Cardiac muscle cell (in vitro differentiated cells and primary cell): ENCODE measurements around the gene POMGNT1. TPM values are rescaled to one million over a fixed set of nuclear protein-coding genes. Genes with fewer than 3 reads are reported as not detected.

Experiments
- DNase-seq, 2 donors: peaks; one replicate each; pipeline versions ENCODE4 v3.0.0 to v3.0.0-alpha.2; 2010 to 2017; ENCODE audit warnings: low read depth in 1 of 2, low spot score in 1 of 2
- H3K27ac ChIP-seq: fragments of 200-600 bp; sonication (generic); 2 replicates; pipeline ENCODE4 v1.5.1; 2016
- H3K27me3 ChIP-seq: fragments of 200-600 bp; sonication (generic); 2 replicates; pipeline ENCODE4 v1.6.0; 2016; ENCODE audit warnings: control low read depth
- H3K36me3 ChIP-seq: fragments of 200-600 bp; sonication (generic); 2 replicates; pipeline ENCODE4 v1.5.1; 2016; ENCODE audit warnings: control low read depth
- H3K4me1 ChIP-seq: fragments of 200-600 bp; sonication (generic); 2 replicates; pipeline ENCODE4 v1.8.1; 2017; ENCODE audit warnings: low read depth, mild to moderate bottlenecking, mixed run types
- H3K4me3 ChIP-seq: fragments of 200-600 bp; sonication (generic); 2 replicates; pipeline ENCODE4 v1.5.1; 2016; ENCODE audit warnings: mild to moderate bottlenecking
- H3K9me3 ChIP-seq: fragments of 200-600 bp; sonication (generic); 2 replicates; pipeline ENCODE4 v1.5.1; 2017; ENCODE audit warnings: low read depth, mild to moderate bottlenecking, control low read depth
- polyA plus RNA-seq: library from polyadenylated mRNA; unstranded; fragments of >200 nt; fragmentation: Nextera tagmentation; extraction: Ambion mirVana; gene quantifications from 2 replicates; pipeline ENCODE4 v1.2.1, GENCODE V29; 2016
- total RNA-seq: library from RNA; depleted of rRNA; stranded (reverse); fragments of >200 nt; gene quantifications from 2 replicates; pipeline ENCODE4 v1.2.3, GENCODE V29; 2016
- TF ChIP-seq, protein P1 (sequence below): IDR thresholded peaks from 2 replicates; pipeline ENCODE4 v1.5.1; 2012; ENCODE audit warnings: low read depth, mild to moderate bottlenecking, low read length

POMGNT1 gene
- total and polyA plus RNA-seq, 2 experiments from 2014 or later, result 125 to 128 TPM

DNA sequence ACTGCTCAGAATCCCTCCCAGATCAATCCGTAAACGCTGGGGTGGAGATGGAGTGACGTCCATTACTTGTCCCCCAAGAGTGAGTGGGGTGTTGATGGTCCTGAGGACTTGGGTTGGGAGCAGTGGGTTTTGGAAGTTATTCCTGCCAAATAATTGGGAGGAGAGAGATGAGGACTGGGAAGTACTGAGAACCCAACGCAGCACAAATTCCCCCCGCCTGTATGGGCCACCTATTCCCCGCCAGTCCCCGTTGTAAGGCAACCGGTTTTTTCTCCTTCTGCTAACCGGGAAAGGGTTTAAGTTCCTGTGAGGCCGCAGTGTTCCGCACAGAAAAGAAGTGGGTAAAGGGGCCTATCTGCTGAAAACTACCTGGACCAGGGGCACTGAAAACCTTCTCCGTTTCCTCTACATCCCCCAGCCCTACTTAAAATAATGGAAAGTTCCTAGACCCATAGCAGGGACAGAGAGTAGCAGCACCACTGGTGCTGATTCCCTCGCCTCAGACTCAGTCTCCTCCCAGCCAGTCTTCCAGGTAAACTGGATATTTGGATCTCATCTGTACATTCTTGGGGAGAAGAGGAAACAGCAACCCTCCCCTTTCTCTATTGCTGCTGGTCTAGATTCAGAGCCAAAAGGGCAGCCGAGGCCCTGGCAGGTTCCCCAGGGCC lies 5.6 kb upstream of the POMGNT1 start:
- no peaks in the 10 kb centered on the region for H3K36me3 ChIP-seq
- no peaks in the 10 kb centered on the region for H3K27me3 ChIP-seq
- H3K27ac ChIP-seq, result no peak overlapping the region
- no peaks in the 10 kb centered on the region for H3K9me3 ChIP-seq
- peak in 1 of 2 donors; percentile 33 for DNase-seq
- H3K4me3 ChIP-seq, result peak overlapping the region; percentile 87
- TF ChIP-seq, protein P1, sequence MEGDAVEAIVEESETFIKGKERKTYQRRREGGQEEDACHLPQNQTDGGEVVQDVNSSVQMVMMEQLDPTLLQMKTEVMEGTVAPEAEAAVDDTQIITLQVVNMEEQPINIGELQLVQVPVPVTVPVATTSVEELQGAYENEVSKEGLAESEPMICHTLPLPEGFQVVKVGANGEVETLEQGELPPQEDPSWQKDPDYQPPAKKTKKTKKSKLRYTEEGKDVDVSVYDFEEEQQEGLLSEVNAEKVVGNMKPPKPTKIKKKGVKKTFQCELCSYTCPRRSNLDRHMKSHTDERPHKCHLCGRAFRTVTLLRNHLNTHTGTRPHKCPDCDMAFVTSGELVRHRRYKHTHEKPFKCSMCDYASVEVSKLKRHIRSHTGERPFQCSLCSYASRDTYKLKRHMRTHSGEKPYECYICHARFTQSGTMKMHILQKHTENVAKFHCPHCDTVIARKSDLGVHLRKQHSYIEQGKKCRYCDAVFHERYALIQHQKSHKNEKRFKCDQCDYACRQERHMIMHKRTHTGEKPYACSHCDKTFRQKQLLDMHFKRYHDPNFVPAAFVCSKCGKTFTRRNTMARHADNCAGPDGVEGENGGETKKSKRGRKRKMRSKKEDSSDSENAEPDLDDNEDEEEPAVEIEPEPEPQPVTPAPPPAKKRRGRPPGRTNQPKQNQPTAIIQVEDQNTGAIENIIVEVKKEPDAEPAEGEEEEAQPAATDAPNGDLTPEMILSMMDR, result no peak
- H3K4me1 ChIP-seq, result peaks cover 8% of the 10 kb centered on the region

DNA sequence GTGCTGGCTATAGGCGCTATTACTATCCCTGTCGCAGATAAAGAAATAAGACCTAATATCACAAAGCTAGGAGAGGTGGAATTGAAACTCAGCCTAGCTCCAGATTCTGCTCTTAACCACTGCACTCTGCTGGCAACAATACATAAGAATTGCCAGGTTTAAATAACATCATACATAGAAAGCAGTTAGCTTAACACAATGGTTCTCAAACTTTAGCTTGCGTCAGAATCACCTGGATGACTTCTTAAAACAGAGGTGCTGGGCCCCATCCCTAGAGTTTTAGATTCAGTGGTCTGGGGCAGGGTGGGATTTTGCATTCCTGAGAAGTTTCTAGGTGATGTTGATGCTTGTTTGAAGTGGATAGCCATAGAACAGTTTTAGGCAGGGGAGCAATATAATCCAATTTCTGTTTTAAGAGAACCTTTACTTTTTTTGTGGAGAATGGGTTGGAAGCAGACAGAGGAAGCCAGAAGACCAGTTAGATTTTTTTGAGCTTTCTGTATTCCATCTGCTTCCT lies 1.1 kb upstream of the POMGNT1 start:
- Histone ChIP-seq H3K27me3 (no peaks in the 10 kb centered on the region), H3K4me1 (peaks cover 6% of the 10 kb centered on the region), H3K9me3 (no peaks in the 10 kb centered on the region), H3K36me3 (peaks cover 3% of the 10 kb centered on the region), H3K27ac (peak overlapping the region; percentile 88), H3K4me3 (no peak overlapping the region)
- TF ChIP-seq, protein P1, result no peak
- DNase-seq, result no peak

DNA sequence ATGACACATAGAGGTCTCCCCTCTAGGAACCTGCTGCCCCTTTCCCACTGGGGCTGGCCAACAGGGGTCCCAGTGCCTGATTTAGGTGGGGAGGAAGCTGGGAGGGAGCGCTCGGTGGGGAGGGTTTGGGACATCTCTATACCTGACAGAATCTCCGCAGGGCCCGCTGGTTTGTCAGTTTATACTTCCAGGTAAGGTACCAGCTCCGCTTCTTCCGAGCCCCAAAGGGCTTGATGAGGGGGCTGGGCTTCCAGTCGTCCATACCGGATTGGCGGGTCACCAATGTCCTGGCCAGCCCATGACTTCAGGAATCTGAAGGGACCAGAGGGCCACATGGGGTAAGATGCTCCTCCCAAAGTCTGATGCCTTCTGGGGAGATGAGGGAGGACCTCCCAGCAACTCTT lies 672 bp downstream of the POMGNT1 start:
- TF ChIP-seq, protein P1, result no peak
- no peak for DNase-seq
- H3K4me3 ChIP-seq, result peak overlapping the region; percentile 89
- peaks cover 3% of the 10 kb centered on the region for H3K4me1 ChIP-seq
- no peak overlapping the region for H3K27ac ChIP-seq
- H3K27me3 ChIP-seq, result no peaks in the 10 kb centered on the region
- no peaks in the 10 kb centered on the region for H3K9me3 ChIP-seq
- peaks cover 13% of the 10 kb centered on the region for H3K36me3 ChIP-seq

DNA sequence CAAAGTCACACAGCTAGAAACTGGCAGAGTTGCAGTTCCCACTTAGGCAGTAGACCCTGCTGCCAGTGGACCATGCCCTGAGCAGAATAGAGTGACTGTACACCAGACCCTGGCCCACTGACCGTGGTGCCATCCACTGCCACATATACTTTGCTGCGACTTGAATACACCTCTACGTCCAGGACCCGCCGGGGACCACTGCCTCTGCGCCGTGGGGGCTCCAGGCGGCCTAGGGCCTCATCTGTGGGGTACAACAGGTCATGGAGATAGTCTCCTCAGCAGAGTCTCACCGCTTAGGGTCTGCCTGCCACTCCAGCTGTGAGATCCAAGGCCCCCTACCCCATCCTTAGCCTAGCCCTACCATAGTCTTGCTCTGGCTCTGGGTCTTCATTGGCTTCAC lies 1.6 kb downstream of the POMGNT1 start:
- no peak overlapping the region for H3K27ac ChIP-seq
- H3K27me3 ChIP-seq, result no peaks in the 10 kb centered on the region
- TF ChIP-seq, protein P1, result no peak
- peaks cover 21% of the 10 kb centered on the region for H3K36me3 ChIP-seq
- H3K9me3 ChIP-seq, result no peaks in the 10 kb centered on the region
- DNase-seq, result no peak
- no peak overlapping the region for H3K4me3 ChIP-seq
- peaks cover 3% of the 10 kb centered on the region for H3K4me1 ChIP-seq

DNA sequence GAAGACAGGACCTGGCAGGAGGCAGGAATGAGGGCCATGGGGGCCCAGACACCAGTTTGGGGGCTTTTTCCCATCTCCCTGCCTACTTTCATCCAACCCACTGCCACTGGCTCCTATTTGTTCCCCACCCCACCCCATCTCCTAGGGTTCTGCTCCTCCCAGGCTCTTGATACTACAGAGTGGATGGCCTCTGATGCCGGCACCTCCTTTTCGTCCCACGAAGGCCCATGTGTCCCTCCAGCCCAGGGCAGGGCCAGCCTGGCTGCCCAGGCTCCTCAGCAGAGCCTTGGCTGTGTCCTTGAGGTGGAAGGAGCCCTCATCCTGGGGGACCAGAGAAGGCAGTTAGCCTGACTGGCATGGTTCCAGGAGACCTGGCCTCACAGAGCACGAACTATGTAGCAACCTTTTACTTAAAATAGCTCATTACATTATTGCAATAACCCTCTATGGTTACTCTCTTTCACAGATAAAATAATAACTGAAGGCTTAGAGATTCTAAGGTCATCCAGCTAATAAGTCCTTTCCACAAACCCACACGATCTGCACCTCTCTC lies 3.5 kb downstream of the POMGNT1 start:
- TF ChIP-seq, protein P1, result no peak
- DNase-seq, result no peak
- Histone ChIP-seq H3K27me3 (no peaks in the 10 kb centered on the region), H3K4me3 (no peak overlapping the region), H3K36me3 (peaks cover 31% of the 10 kb centered on the region), H3K27ac (no peak overlapping the region), H3K4me1 (peaks cover 3% of the 10 kb centered on the region), H3K9me3 (no peaks in the 10 kb centered on the region)
